Measurements from ENCODE around the gene SIRT2. TPM values are rescaled to one million over a fixed set of nuclear protein-coding genes. Genes with fewer than 3 reads are reported as not detected.

SIRT2 gene
- total and polyA plus RNA-seq, 11 donors: 51.0 to 158 (median 62.4) TPM

- Histone ChIP-seq H3K4me1 (peaks cover 9 to 59% (median 46%) of the 10 kb centered on the region in 12 donors), H3K36me3 (peaks cover 0 to 36% (median 29%) of the 10 kb centered on the region in 9 donors), H3K27me3 (no peaks in the 10 kb centered on the region), H3K9me3 (no peaks in the 10 kb centered on the region), H3K27ac (peak within 1 kb of the TSS; percentile 99 to 100 (median 100)), H3K4me3 (peak within 1 kb of the TSS; percentile 83 to 100 (median 95))
- intact Hi-C loops (cut with DNase I): loop anchor here in 7 of 10 donors (1.0 to 10.0 kb wide), 14 partner anchors 17 to 308 kb away; partner anchors contain the start of genes NFKBIB (in 5 of the 7), SIRT2 (in 5 of the 7), ACTN4 (in 2 of the 7) and MRPS12 (in 2 of the 7)
- TF ChIP-seq, protein P1, sequence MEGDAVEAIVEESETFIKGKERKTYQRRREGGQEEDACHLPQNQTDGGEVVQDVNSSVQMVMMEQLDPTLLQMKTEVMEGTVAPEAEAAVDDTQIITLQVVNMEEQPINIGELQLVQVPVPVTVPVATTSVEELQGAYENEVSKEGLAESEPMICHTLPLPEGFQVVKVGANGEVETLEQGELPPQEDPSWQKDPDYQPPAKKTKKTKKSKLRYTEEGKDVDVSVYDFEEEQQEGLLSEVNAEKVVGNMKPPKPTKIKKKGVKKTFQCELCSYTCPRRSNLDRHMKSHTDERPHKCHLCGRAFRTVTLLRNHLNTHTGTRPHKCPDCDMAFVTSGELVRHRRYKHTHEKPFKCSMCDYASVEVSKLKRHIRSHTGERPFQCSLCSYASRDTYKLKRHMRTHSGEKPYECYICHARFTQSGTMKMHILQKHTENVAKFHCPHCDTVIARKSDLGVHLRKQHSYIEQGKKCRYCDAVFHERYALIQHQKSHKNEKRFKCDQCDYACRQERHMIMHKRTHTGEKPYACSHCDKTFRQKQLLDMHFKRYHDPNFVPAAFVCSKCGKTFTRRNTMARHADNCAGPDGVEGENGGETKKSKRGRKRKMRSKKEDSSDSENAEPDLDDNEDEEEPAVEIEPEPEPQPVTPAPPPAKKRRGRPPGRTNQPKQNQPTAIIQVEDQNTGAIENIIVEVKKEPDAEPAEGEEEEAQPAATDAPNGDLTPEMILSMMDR (IDR thresholded peaks at IDR 0.05): peak; percentile 21 to 81 (median 56)
- peak; percentile 40 to 90 for TF ChIP-seq POLR2A (IDR thresholded peaks at IDR 0.05)
- WGBS, 4 donors: 0 to 1% (median 0%) methylated on average over 17 to 50 of the region's 50 CpGs
- ATAC-seq (peak; percentile 79 to 85 (median 81)), DNase-seq (peak; percentile 99 to 100 (median 100))
These were observed 49.5 kb downstream of the SIRT2 start, which contains the start of gene HNRNPL for GRCh38 chr19:38849860-38850435. Gene HNRNPL (minus strand): TSS chr19:38849986. CDS start chr19:38849966, 20 bp downstream.

- peak in 3 of 4 donors; percentile 38 to 61 (median 57) for ATAC-seq
These were observed 50.1 kb downstream of the SIRT2 start for GRCh38 chr19:38849147-38849859.

DNA sequence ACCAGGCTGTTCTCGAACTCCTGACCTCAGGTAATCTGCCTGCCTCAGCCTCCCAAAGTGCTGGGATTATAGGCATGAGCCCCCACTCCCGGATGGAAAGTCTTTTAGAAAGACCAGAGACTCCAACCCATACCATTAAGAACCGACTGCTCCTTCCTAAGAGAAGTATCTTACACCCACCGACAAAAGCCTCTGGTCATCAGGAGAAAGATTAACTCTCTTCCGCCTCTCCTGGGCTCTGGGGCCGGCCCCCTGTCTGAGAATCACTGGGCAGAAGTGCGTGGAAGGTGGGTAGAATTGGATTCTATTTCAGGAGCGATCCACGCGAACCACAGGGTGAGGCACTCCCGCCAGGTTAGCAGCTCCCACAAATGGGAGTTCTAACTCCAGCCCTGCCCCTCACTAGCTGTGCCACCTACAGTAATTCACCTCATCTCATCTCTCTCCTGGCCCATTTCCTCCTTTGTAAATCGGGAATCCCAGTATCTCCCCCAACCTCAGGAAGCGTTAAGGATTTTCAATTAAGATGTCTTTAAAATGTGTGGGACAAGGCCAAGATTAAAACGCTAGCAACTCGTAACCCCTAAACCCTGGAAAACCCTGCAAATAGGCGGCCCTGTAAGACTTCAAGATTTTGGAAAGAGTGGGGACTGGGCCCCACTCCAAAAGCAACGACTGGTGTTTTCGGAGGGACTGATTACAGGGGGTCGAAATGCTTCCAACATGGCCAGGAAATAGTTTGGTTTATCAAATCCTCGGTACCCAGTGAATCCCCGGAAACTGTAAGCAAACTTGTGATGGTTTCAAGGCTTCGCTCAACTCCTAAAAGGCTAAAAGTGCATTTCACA, 50.9 kb downstream of the SIRT2 start:
- DNase-seq: no peak
- Histone ChIP-seq H3K36me3 (peaks cover 2 to 50% (median 43%) of the 10 kb centered on the region in 9 donors), H3K4me3 (peak overlapping the region; percentile 74 to 100 (median 93))

More at GRCh38 chr19:38849147-38849859, 50.1 kb downstream of the SIRT2 start:
- Histone ChIP-seq H3K4me1 (peaks cover 9 to 59% (median 46%) of the 10 kb centered on the region in 12 donors), H3K27ac (peak overlapping the region; percentile 99 to 100 (median 100)), H3K4me3 (peak overlapping the region; percentile 74 to 100 (median 93)), H3K9me3 (no peaks in the 10 kb centered on the region), H3K27me3 (no peaks in the 10 kb centered on the region), H3K36me3 (peaks cover 2 to 42% (median 35%) of the 10 kb centered on the region in 9 donors)
- DNase-seq: peak; percentile 97 to 99 (median 98)
- WGBS, 4 donors: 0 to 1% (median 1%) methylated on average over 20 to 76 of the region's 76 CpGs
- TF ChIP-seq POLR2A (IDR thresholded peaks at IDR 0.05): no peak
- TF ChIP-seq, protein P1 (IDR thresholded peaks at IDR 0.05): no peak
- intact Hi-C loops (cut with DNase I): loop anchor here in 6 of 10 donors (1.0 to 10.0 kb wide), 5 partner anchors 17 to 225 kb away; partner anchors contain the start of genes ECH1 (in 1 of the 6), MRPS12 (in 1 of the 6) and SARS2 (in 1 of the 6)

More for the DNA sequence above, 50.9 kb downstream of the SIRT2 start:
- H3K27ac ChIP-seq: peak overlapping the region in 11 of 12 donors; percentile 99 to 100 (median 100)
- H3K27me3 ChIP-seq: no peaks in the 10 kb centered on the region
- H3K9me3 ChIP-seq: no peaks in the 10 kb centered on the region
- 15 to 19% (median 17%) methylated on average over 22 of the region's 22 CpGs for WGBS, 4 donors
- intact Hi-C loops (cut with DNase I): loop anchor here in 7 of 10 donors (1.0 to 10.0 kb wide), 6 partner anchors 16 to 224 kb away; partner anchors contain the start of genes ECH1 (in 1 of the 7), MRPS12 (in 1 of the 7) and SARS2 (in 1 of the 7)
- peaks cover 9 to 59% (median 50%) of the 10 kb centered on the region in 12 donors for H3K4me1 ChIP-seq
- TF ChIP-seq POLR2A (IDR thresholded peaks at IDR 0.05): no peak
- TF ChIP-seq, protein P1 (IDR thresholded peaks at IDR 0.05): no peak
- ATAC-seq: no peak
